Osteocyte (in vitro differentiated cells): Measurements from ENCODE around the gene ADCY2. TPM values are rescaled to one million over a fixed set of nuclear protein-coding genes. Genes with fewer than 3 reads are reported as not detected.

Experiments used
- DNase-seq: peaks from one replicate; pipeline ENCODE4 v3.0.0; 2021; ENCODE audit warnings: mixed read lengths; ENCODE audit not compliant: unreplicated experiment; ENCODE audit errors: extremely low spot score
- H3K27ac Mint-ChIP-seq: one replicate; pipeline ENCODE4 v1.8.0; 2021; ENCODE audit warnings: mild to moderate bottlenecking, mixed read lengths; ENCODE audit not compliant: unreplicated experiment
- H3K27me3 Mint-ChIP-seq: one replicate; pipeline ENCODE4 v1.8.0; 2021; ENCODE audit warnings: mixed read lengths; ENCODE audit not compliant: unreplicated experiment
- H3K36me3 Mint-ChIP-seq: one replicate; pipeline ENCODE4 v1.8.0; 2021; ENCODE audit warnings: mixed read lengths; ENCODE audit not compliant: unreplicated experiment
- H3K4me1 Mint-ChIP-seq: one replicate; pipeline ENCODE4 v1.8.0; 2021; ENCODE audit warnings: mixed read lengths; ENCODE audit not compliant: unreplicated experiment
- H3K4me3 Mint-ChIP-seq: one replicate; pipeline ENCODE4 v1.8.0; 2021; ENCODE audit warnings: mild to moderate bottlenecking, moderate library complexity, mixed read lengths; ENCODE audit not compliant: unreplicated experiment
- H3K9me3 Mint-ChIP-seq: one replicate; pipeline ENCODE4 v1.8.0; 2021; ENCODE audit warnings: mixed read lengths; ENCODE audit not compliant: unreplicated experiment
- CTCF ChIP-seq: fragments of 200-600 bp; sonication (generic); IDR thresholded peaks from 2 replicates; pipeline ENCODE4 v1.5.0; 2021; ENCODE audit warnings: antibody characterized with exemption, mild to moderate bottlenecking, moderate library complexity
- total RNA-seq: library from RNA; stranded (reverse); gene quantifications from 2 replicates; pipeline ENCODE4 v1.2.1, GENCODE V29; 2021

ADCY2 gene
- total RNA-seq, 1 donor from 2014 or later: not detected

- Mint-ChIP-seq H3K4me1 (no peaks in the 10 kb centered on the region), H3K27me3 (peaks cover 15% of the 10 kb centered on the region), H3K27ac (no peak overlapping the region), H3K4me3 (no peak overlapping the region), H3K36me3 (no peaks in the 10 kb centered on the region), H3K9me3 (no peaks in the 10 kb centered on the region)
- no peak for TF ChIP-seq CTCF
- DNase-seq: peak; percentile 63
Measured at GRCh38 chr5:7690557-7690956, 294.6 kb downstream of the ADCY2 start.

- peaks cover 2% of the 10 kb centered on the region for H3K27me3 Mint-ChIP-seq
- no peaks in the 10 kb centered on the region for H3K4me1 Mint-ChIP-seq
- H3K4me3 Mint-ChIP-seq: no peak overlapping the region
- H3K36me3 Mint-ChIP-seq: no peaks in the 10 kb centered on the region
- H3K27ac Mint-ChIP-seq: no peak overlapping the region
- peaks cover 2% of the 10 kb centered on the region for H3K9me3 Mint-ChIP-seq
- no peak for TF ChIP-seq CTCF
- DNase-seq: no peak
Measured at GRCh38 chr5:7705261-7705660, 309.3 kb downstream of the ADCY2 start.

- no peaks in the 10 kb centered on the region for H3K4me1 Mint-ChIP-seq
- no peak for TF ChIP-seq CTCF
Measured at GRCh38 chr5:7705736-7706135, 309.8 kb downstream of the ADCY2 start.

GRCh38 chr5:7706256-7706655, 310.3 kb downstream of the ADCY2 start:
- H3K4me3 Mint-ChIP-seq: no peak overlapping the region
- peaks cover 5% of the 10 kb centered on the region for H3K9me3 Mint-ChIP-seq
- no peak for DNase-seq
- no peak overlapping the region for H3K27ac Mint-ChIP-seq
- no peaks in the 10 kb centered on the region for H3K27me3 Mint-ChIP-seq
- H3K4me1 Mint-ChIP-seq: no peaks in the 10 kb centered on the region
- no peak for TF ChIP-seq CTCF
- H3K36me3 Mint-ChIP-seq: no peaks in the 10 kb centered on the region

More at GRCh38 chr5:7705736-7706135, 309.8 kb downstream of the ADCY2 start:
- Mint-ChIP-seq H3K27ac (no peak overlapping the region), H3K27me3 (peaks cover under 1% of the 10 kb centered on the region), H3K9me3 (peaks cover 5% of the 10 kb centered on the region), H3K36me3 (no peaks in the 10 kb centered on the region), H3K4me3 (no peak overlapping the region)
- DNase-seq: no peak

GRCh38 chr5:7714119-7714518, 318.2 kb downstream of the ADCY2 start:
- Mint-ChIP-seq H3K4me1 (peaks cover 7% of the 10 kb centered on the region), H3K9me3 (peaks cover 5% of the 10 kb centered on the region), H3K27me3 (no peaks in the 10 kb centered on the region), H3K27ac (no peak overlapping the region), H3K36me3 (no peaks in the 10 kb centered on the region), H3K4me3 (no peak overlapping the region)
- TF ChIP-seq CTCF: no peak
- no peak for DNase-seq
